Naive thymus-derived CD4-positive, alpha-beta T cell (primary cell): ENCODE data around the gene GTF3C4. TPM values are rescaled to one million over a fixed set of nuclear protein-coding genes. Genes with fewer than 3 reads are reported as not detected.

ENCODE experiments used
- ATAC-seq: fragments of 150-1000 bp; cut with Tn5 transposase; 2 replicates; pipeline ENCODE4 v1.10.0; 2021; ENCODE audit warnings: mild to moderate bottlenecking, moderate library complexity
- CTCF ChIA-PET: fragments of 350-600 bp; sonication (Branson Sonifier 250); formaldehyde crosslinking; loops from one replicate; lab custom pipeline; 2021; ENCODE audit warnings: antibody characterized with exemption; lab: Charles Lee
- POLR2A ChIA-PET: fragments of 350-600 bp; sonication (Branson Sonifier 250); formaldehyde crosslinking; loops from one replicate; lab custom pipeline; 2021; ENCODE audit warnings: antibody characterized with exemption, inconsistent platforms; lab: Charles Lee
- DNase-seq, 9 donors: peaks; one replicate each; pipeline versions ENCODE4 v3.0.0 to v3.0.0-alpha.2; 2020 to 2022; ENCODE audit warnings: mixed read lengths in 1 of 9
- H3K27ac ChIP-seq: one replicate; pipeline ENCODE4 v1.7.0; 2013; ENCODE audit warnings: mild to moderate bottlenecking, low read depth, low read length, moderate library complexity
- H3K27me3 ChIP-seq, 2 donors: one replicate each; pipeline ENCODE4 v1.7.0; 2013; ENCODE audit warnings: low read length in 2 of 2, mild to moderate bottlenecking in 2 of 2, moderate library complexity in 2 of 2; ENCODE audit not compliant: control insufficient read depth in 2 of 2, insufficient read depth in 2 of 2
- H3K36me3 ChIP-seq, 3 experiments: 1 replicate in 2 of 3; 2 replicates in 1 of 3; pipeline ENCODE4 v1.7.0; 2013; ENCODE audit warnings: low read length in 3 of 3, mild to moderate bottlenecking in 3 of 3, moderate library complexity in 1 of 3; ENCODE audit not compliant: insufficient read depth in 3 of 3, control insufficient read depth in 2 of 3
- H3K4me1 ChIP-seq, 2 donors: one replicate each; pipeline ENCODE4 v1.7.0; 2013; ENCODE audit warnings: low read length in 2 of 2, mild to moderate bottlenecking in 2 of 2, moderate library complexity in 1 of 2; ENCODE audit not compliant: control insufficient read depth in 2 of 2, insufficient read depth in 2 of 2
- H3K4me3 ChIP-seq: 2 replicates; pipeline ENCODE4 v1.7.0; 2013; ENCODE audit warnings: mild to moderate bottlenecking, low read length
- H3K9me3 ChIP-seq, 3 experiments: 1 replicate in 2 of 3; 2 replicates in 1 of 3; pipeline ENCODE4 v1.7.0; 2013; ENCODE audit warnings: low read length in 3 of 3; ENCODE audit not compliant: control insufficient read depth in 2 of 3
- H3K27ac Mint-ChIP-seq, 9 donors: one replicate each; pipeline ENCODE4 v1.8.0; 2020 to 2022; ENCODE audit warnings: mixed read lengths in 9 of 9, mild to moderate bottlenecking in 8 of 9, moderate library complexity in 5 of 9, inconsistent platforms in 2 of 9
- H3K27me3 Mint-ChIP-seq, 5 donors: one replicate each; pipeline ENCODE4 v1.8.0; 2021 to 2022; ENCODE audit warnings: mixed read lengths in 5 of 5, mild to moderate bottlenecking in 1 of 5
- H3K36me3 Mint-ChIP-seq, 5 donors: one replicate each; pipeline ENCODE4 v1.8.0; 2020 to 2022; ENCODE audit warnings: mixed read lengths in 5 of 5, mild to moderate bottlenecking in 3 of 5, inconsistent platforms in 1 of 5
- H3K4me1 Mint-ChIP-seq, 7 donors: one replicate each; pipeline ENCODE4 v1.8.0; 2020 to 2022; ENCODE audit warnings: mixed read lengths in 7 of 7, mild to moderate bottlenecking in 3 of 7, inconsistent platforms in 1 of 7
- H3K4me3 Mint-ChIP-seq, 10 donors: one replicate each; pipeline ENCODE4 v1.8.0; 2020 to 2022; ENCODE audit warnings: mild to moderate bottlenecking in 10 of 10, mixed read lengths in 10 of 10, moderate library complexity in 6 of 10, inconsistent platforms in 2 of 10
- H3K9me3 Mint-ChIP-seq, 11 donors: one replicate each; pipeline ENCODE4 v1.8.0; 2020 to 2022; ENCODE audit warnings: mixed read lengths in 11 of 11, mild to moderate bottlenecking in 4 of 11, inconsistent platforms in 1 of 11, moderate library complexity in 1 of 11
- intact Hi-C, 2 donors: fragments of 100-400 bp; cut with micrococcal nuclease; formaldehyde crosslinking; loops; one replicate each; pipeline ENCODE4 v1.15.1; 2023
- polyA plus RNA-seq, 2 donors: library from polyadenylated mRNA; unstranded; fragments of 300-500 nt; fragmentation: Illumina TruSeq; gene quantifications; one replicate each; pipeline ENCODE4 v1.2.3, GENCODE V29; 2021
- total RNA-seq, 6 experiments: library from RNA in 5 of 6; stranded (reverse) in 5 of 6; gene quantifications; 1 replicate in 5 of 6; 2 replicates in 1 of 6; pipeline ENCODE4 v1.2.3 and lab custom pipeline; 2021 to 2026

The GTF3C4 gene
- total and polyA plus RNA-seq, 7 experiments from 2014 or later = 3.6 to 16.7 (median 12.8) TPM

- Histone ChIP-seq H3K27me3 (no peaks in the 10 kb centered on the region), H3K9me3 (no peaks in the 10 kb centered on the region), H3K36me3 (peaks cover 21 to 98% (median 38%) of the 10 kb centered on the region in 3 experiments), H3K4me1 (no peaks in the 10 kb centered on the region), H3K4me3 (no peak overlapping the region), H3K27ac (no peak overlapping the region)
- intact Hi-C loops = no loop called here
- Mint-ChIP-seq H3K27me3 (no peaks in the 10 kb centered on the region), H3K4me1 (no peaks in the 10 kb centered on the region), H3K27ac (no peak overlapping the region), H3K36me3 (peaks cover 10 to 83% (median 35%) of the 10 kb centered on the region in 5 donors), H3K9me3 (no peaks in the 10 kb centered on the region), H3K4me3 (no peak overlapping the region)
- ChIA-PET POLR2A (no interaction called here), CTCF (no interaction called here)
- DNase-seq = no peak
- no peak for ATAC-seq
These were observed 24.6 kb upstream of the GTF3C4 start for GRCh38 chr9:132645711-132646110.

GRCh38 chr9:132646726-132647125, 23.5 kb upstream of the GTF3C4 start:
- H3K27me3 ChIP-seq = no peaks in the 10 kb centered on the region
- Mint-ChIP-seq H3K4me1 (no peaks in the 10 kb centered on the region), H3K36me3 (peaks cover 10 to 75% (median 29%) of the 10 kb centered on the region in 5 donors), H3K4me3 (no peak overlapping the region), H3K27me3 (no peaks in the 10 kb centered on the region), H3K27ac (no peak overlapping the region), H3K9me3 (no peaks in the 10 kb centered on the region)
- ATAC-seq (no peak), DNase-seq (no peak)
- ChIA-PET CTCF (no interaction called here), POLR2A (no interaction called here)
- intact Hi-C loops = no loop called here
- no peak overlapping the region for H3K4me3 ChIP-seq
- no peaks in the 10 kb centered on the region for H3K4me1 ChIP-seq
- peaks cover 21 to 95% (median 36%) of the 10 kb centered on the region in 3 experiments for H3K36me3 ChIP-seq
- no peaks in the 10 kb centered on the region for H3K9me3 ChIP-seq
- no peak overlapping the region for H3K27ac ChIP-seq

DNA sequence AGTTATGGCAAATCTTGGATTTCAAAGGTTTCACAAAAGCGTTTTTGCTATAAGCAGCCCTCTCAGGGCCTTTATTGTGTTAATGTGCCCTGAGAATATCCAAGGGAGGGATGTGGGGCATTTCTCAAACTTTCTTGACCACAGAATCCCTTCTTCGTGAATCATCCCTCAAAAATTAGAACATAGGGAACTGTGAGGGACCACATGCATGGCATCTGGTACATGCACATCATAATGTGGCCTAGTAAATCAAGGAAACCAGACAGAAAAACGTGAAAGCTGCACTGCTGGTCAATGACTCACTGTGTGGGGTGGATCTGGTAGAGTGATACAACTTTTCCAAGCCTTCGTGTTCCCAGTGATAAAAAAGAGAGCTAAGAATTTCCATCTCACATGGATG, 22.9 kb upstream of the GTF3C4 start:
- CTCF ChIA-PET = interaction anchor here (0.6 kb wide), 1 partner anchor 122 kb away, joined by 3 read pairs; no protein-coding TSS in a partner anchor
- DNase-seq = no peak

DNA sequence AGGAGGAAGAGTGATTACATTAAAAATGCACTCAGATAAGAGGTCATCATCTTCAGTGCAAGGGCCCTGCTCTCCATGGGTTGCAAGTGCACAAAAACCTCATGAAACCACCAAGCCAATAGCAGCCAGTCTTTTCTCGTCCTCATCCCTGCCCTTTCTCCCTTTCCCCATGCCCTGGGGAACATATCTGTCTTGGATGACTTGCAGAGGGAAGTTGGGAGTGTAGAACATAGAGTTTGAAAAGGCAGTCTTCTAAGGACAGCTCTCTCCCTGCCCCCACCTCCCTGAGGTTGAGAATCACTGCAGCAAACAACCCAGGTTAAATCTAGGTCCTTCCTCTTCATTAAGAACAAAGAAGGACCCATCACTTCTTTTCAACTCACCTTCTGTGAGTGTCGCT, 22.5 kb upstream of the GTF3C4 start:
- H3K27ac ChIP-seq = no peak overlapping the region
- Mint-ChIP-seq H3K36me3 (peaks cover 12 to 77% (median 27%) of the 10 kb centered on the region in 5 donors), H3K9me3 (no peaks in the 10 kb centered on the region), H3K4me1 (no peaks in the 10 kb centered on the region), H3K4me3 (no peak overlapping the region), H3K27me3 (no peaks in the 10 kb centered on the region), H3K27ac (no peak overlapping the region)
- ATAC-seq = no peak
- POLR2A ChIA-PET = no interaction called here
- intact Hi-C loops = no loop called here
- H3K27me3 ChIP-seq = no peaks in the 10 kb centered on the region
- H3K9me3 ChIP-seq = no peaks in the 10 kb centered on the region
- no peak overlapping the region for H3K4me3 ChIP-seq
- H3K36me3 ChIP-seq = peaks cover 21 to 95% (median 36%) of the 10 kb centered on the region in 3 experiments
- no peak for DNase-seq
- no peaks in the 10 kb centered on the region for H3K4me1 ChIP-seq
- CTCF ChIA-PET = interaction anchor here (0.6 kb wide), 1 partner anchor 122 kb away, joined by 3 read pairs; no protein-coding TSS in a partner anchor

More for the DNA sequence above, 22.9 kb upstream of the GTF3C4 start:
- H3K9me3 ChIP-seq = no peaks in the 10 kb centered on the region
- H3K36me3 Mint-ChIP-seq = peaks cover 10 to 72% (median 24%) of the 10 kb centered on the region in 5 donors
- H3K4me3 ChIP-seq = no peak overlapping the region
- no peak for ATAC-seq
- no peaks in the 10 kb centered on the region for H3K27me3 ChIP-seq
- no peaks in the 10 kb centered on the region for H3K9me3 Mint-ChIP-seq
- H3K4me1 ChIP-seq = no peaks in the 10 kb centered on the region
- H3K36me3 ChIP-seq = peaks cover 21 to 95% (median 34%) of the 10 kb centered on the region in 3 experiments
- H3K4me1 Mint-ChIP-seq = no peaks in the 10 kb centered on the region
- POLR2A ChIA-PET = no interaction called here
- H3K4me3 Mint-ChIP-seq = no peak overlapping the region
- no peaks in the 10 kb centered on the region for H3K27me3 Mint-ChIP-seq
- H3K27ac ChIP-seq = no peak overlapping the region
- intact Hi-C loops = no loop called here
- H3K27ac Mint-ChIP-seq = no peak overlapping the region

- ATAC-seq (no peak), DNase-seq (no peak)
- ChIA-PET CTCF (interaction anchor here (0.6 kb wide), 1 partner anchor 121 kb away, joined by 3 read pairs; no protein-coding TSS in a partner anchor), POLR2A (no interaction called here)
- H3K36me3 ChIP-seq = peaks cover 21 to 90% (median 36%) of the 10 kb centered on the region in 3 experiments
- H3K4me3 ChIP-seq = no peak overlapping the region
- H3K36me3 Mint-ChIP-seq = peaks cover 11 to 74% (median 26%) of the 10 kb centered on the region in 5 donors
- H3K27me3 ChIP-seq = no peaks in the 10 kb centered on the region
- no peak overlapping the region for H3K4me3 Mint-ChIP-seq
- intact Hi-C loops = no loop called here
- no peaks in the 10 kb centered on the region for H3K4me1 ChIP-seq
- no peaks in the 10 kb centered on the region for H3K9me3 ChIP-seq
- H3K9me3 Mint-ChIP-seq = no peaks in the 10 kb centered on the region
- H3K4me1 Mint-ChIP-seq = no peaks in the 10 kb centered on the region
- no peak overlapping the region for H3K27ac ChIP-seq
- H3K27ac Mint-ChIP-seq = no peak overlapping the region
- H3K27me3 Mint-ChIP-seq = no peaks in the 10 kb centered on the region
These were observed 22.0 kb upstream of the GTF3C4 start for GRCh38 chr9:132648283-132648682.

DNA sequence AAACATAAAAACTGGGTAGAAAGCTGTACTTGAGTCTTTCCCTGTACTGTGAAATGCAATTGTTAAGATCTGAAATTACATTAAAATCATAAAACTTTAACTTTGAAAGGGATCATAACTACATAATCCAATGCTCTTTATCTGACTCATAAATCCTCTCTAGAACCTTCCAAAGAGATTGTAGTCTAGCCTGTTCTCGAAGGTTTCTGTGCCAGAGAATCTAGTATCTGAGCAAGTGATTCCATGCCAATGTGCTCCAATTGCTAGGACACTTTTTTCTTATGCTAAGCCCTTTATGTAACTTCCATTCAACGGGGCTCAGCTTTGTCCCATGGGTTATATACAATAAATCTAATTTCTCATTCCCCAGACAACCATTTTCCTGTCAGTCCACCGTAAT, 21.6 kb upstream of the GTF3C4 start:
- peaks cover 10 to 70% (median 25%) of the 10 kb centered on the region in 5 donors for H3K36me3 Mint-ChIP-seq
- H3K4me3 ChIP-seq = no peak overlapping the region
- H3K27ac Mint-ChIP-seq = no peak overlapping the region
- no peaks in the 10 kb centered on the region for H3K27me3 ChIP-seq
- no peaks in the 10 kb centered on the region for H3K4me1 Mint-ChIP-seq
- ChIA-PET CTCF (no interaction called here), POLR2A (interaction anchor here (1.0 kb wide), 1 partner anchor 21 kb away, joined by 3 read pairs; the partner anchor contains the start of gene DDX31)
- no peaks in the 10 kb centered on the region for H3K9me3 Mint-ChIP-seq
- H3K36me3 ChIP-seq = peaks cover 21 to 86% (median 36%) of the 10 kb centered on the region in 3 experiments
- DNase-seq (no peak), ATAC-seq (no peak)
- no peaks in the 10 kb centered on the region for H3K4me1 ChIP-seq
- no peaks in the 10 kb centered on the region for H3K9me3 ChIP-seq
- no peaks in the 10 kb centered on the region for H3K27me3 Mint-ChIP-seq
- intact Hi-C loops = no loop called here
- H3K27ac ChIP-seq = no peak overlapping the region
- H3K4me3 Mint-ChIP-seq = no peak overlapping the region

- no peaks in the 10 kb centered on the region for H3K9me3 Mint-ChIP-seq
- Histone ChIP-seq H3K27me3 (no peaks in the 10 kb centered on the region), H3K4me3 (no peak overlapping the region), H3K4me1 (no peaks in the 10 kb centered on the region), H3K27ac (no peak overlapping the region), H3K36me3 (peaks cover 20 to 74% (median 23%) of the 10 kb centered on the region in 3 experiments), H3K9me3 (no peaks in the 10 kb centered on the region)
- ChIA-PET CTCF (interaction anchor here (0.8 kb wide), 1 partner anchor 149 kb away, joined by 3 read pairs; no protein-coding TSS in a partner anchor), POLR2A (no interaction called here)
- no peak for DNase-seq
- H3K27me3 Mint-ChIP-seq = no peaks in the 10 kb centered on the region
- peaks cover 4 to 8% (median 5%) of the 10 kb centered on the region in 7 donors for H3K4me1 Mint-ChIP-seq
- intact Hi-C loops = loop anchor here in 1 of 2 donors (5.0 kb wide), 1 partner anchor 239 kb away; the partner anchor contains the start of gene CFAP77
- no peak overlapping the region for H3K27ac Mint-ChIP-seq
- ATAC-seq = no peak
- H3K4me3 Mint-ChIP-seq = no peak overlapping the region
- peaks cover 4 to 62% (median 29%) of the 10 kb centered on the region in 5 donors for H3K36me3 Mint-ChIP-seq
These were observed 19.0 kb upstream of the GTF3C4 start for GRCh38 chr9:132651259-132651658.
